ENCODE data around the gene ACOX2.

DNA sequence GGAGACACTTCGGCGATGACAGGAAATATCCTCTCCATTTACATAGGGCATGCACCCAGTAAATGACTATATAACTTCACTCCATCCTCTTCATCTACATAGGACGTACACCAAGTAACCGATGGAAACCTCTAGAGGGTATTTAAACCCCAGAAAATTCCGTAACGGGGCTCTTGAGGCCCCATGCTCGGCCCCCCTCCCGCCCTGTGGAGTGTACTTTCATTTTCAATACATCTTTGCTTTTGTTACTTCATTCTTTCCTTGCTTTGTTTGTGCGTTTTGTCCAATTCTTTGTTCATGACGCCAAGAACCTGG, 47.7 kb upstream of the ACOX2 start:
- TF ChIP-seq, protein P1, sequence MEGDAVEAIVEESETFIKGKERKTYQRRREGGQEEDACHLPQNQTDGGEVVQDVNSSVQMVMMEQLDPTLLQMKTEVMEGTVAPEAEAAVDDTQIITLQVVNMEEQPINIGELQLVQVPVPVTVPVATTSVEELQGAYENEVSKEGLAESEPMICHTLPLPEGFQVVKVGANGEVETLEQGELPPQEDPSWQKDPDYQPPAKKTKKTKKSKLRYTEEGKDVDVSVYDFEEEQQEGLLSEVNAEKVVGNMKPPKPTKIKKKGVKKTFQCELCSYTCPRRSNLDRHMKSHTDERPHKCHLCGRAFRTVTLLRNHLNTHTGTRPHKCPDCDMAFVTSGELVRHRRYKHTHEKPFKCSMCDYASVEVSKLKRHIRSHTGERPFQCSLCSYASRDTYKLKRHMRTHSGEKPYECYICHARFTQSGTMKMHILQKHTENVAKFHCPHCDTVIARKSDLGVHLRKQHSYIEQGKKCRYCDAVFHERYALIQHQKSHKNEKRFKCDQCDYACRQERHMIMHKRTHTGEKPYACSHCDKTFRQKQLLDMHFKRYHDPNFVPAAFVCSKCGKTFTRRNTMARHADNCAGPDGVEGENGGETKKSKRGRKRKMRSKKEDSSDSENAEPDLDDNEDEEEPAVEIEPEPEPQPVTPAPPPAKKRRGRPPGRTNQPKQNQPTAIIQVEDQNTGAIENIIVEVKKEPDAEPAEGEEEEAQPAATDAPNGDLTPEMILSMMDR (IDR thresholded peaks at IDR 0.05; ENCODE audit: low read length): no peak
- no peak for TF ChIP-seq EZH2 (IDR thresholded peaks at IDR 0.05; ENCODE audit: borderline replicate concordance, low read length)
